GM12878 (cell line): ENCODE results near the gene RPL7A.

ENCODE experiments used
- GABPA ChIP-seq: IDR thresholded peaks from 2 replicates; pipeline ENCODE4 v1.6.1; 2014; ENCODE audit warnings: antibody characterized with exemption, low read depth, mild to moderate bottlenecking, inconsistent platforms
- HDAC2 ChIP-seq: fragments of 200-600 bp; sonication (generic); IDR thresholded peaks from 2 replicates; pipeline ENCODE4 v1.6.1; 2017
- RFX5 ChIP-seq: IDR thresholded peaks from 2 replicates; pipeline ENCODE4 v1.6.1; 2011; ENCODE audit warnings: low read depth, low read length, improper control_type of control experiment
- SIX5 ChIP-seq: IDR thresholded peaks from 2 replicates; pipeline ENCODE4 v1.6.1; 2011; ENCODE audit warnings: mild to moderate bottlenecking, low read depth, low read length, moderate library complexity; ENCODE audit not compliant: severe bottlenecking
- SP1 ChIP-seq: IDR thresholded peaks from one replicate; pipeline ENCODE4 v1.6.1; 2011; ENCODE audit warnings: low read depth, low read length
- TF ChIP-seq, protein P1 (sequence below): IDR thresholded peaks from 2 replicates; pipeline ENCODE4 v1.6.1; 2012; ENCODE audit warnings: mild to moderate bottlenecking, low read depth, low read length
- TF ChIP-seq, protein P2 (sequence below), 3 experiments: IDR thresholded peaks in 2 of 3; conservative IDR thresholded peaks in 1 of 3; 2 replicates each; pipeline ENCODE4 v1.5.1; 2011; ENCODE audit warnings: low read depth in 3 of 3, low read length in 3 of 3, mild to moderate bottlenecking in 3 of 3, control low read depth in 2 of 3, moderate library complexity in 2 of 3, inconsistent platforms in 1 of 3, mixed read lengths in 1 of 3; ENCODE audit not compliant: control insufficient read depth in 2 of 3, insufficient read depth in 1 of 3; ENCODE audit errors: extremely low read depth in 1 of 3
- TF ChIP-seq, protein P3 (sequence below): fragments of 150-350 bp; IDR thresholded peaks from 2 replicates; pipeline ENCODE4 v1.6.1; 2016; ENCODE audit warnings: low read depth, low read length
- TF ChIP-seq, protein P4 (sequence below): fragments of 450-650 bp; IDR thresholded peaks from 2 replicates; pipeline ENCODE4 v1.6.1; 2017; ENCODE audit warnings: mild to moderate bottlenecking

DNA sequence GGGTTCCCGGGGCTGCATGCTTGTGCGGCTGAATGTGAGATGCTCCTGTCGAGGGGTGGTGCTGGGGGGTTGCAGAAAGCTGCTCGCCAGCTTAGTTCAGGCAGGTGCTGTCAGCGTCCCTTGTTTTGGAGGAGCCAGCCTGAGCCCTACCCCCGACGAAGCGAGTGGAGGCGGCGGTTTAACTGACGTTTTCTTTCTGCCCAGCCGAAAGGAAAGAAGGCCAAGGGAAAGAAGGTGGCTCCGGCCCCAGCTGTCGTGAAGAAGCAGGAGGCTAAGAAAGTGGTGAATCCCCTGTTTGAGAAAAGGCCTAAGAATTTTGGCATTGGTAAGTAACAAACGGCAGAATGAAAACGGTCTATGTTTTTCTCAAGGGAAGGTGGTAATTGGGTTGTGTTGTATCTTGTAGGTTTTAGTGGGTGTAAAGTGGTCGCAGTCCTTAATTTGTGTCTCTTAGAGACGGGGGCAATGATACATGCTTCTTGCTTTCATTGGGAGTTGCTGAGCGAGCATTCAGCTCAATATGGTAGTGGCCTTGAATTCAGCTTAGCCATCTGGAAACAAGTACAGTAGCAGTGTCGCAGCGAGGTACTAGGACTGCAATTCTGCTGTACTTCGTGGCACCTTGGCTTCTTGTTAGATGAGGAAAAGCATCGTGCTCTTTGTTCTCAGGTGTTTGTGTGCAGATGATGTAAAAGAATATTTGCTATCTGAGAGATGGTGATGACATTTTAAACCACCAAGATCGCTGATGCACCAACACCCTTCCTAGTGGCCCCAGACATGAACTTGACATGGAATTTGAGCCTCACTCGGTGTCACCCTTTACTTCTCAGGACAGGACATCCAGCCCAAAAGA, 928 bp downstream of the RPL7A start:
- TF ChIP-seq, protein P1, sequence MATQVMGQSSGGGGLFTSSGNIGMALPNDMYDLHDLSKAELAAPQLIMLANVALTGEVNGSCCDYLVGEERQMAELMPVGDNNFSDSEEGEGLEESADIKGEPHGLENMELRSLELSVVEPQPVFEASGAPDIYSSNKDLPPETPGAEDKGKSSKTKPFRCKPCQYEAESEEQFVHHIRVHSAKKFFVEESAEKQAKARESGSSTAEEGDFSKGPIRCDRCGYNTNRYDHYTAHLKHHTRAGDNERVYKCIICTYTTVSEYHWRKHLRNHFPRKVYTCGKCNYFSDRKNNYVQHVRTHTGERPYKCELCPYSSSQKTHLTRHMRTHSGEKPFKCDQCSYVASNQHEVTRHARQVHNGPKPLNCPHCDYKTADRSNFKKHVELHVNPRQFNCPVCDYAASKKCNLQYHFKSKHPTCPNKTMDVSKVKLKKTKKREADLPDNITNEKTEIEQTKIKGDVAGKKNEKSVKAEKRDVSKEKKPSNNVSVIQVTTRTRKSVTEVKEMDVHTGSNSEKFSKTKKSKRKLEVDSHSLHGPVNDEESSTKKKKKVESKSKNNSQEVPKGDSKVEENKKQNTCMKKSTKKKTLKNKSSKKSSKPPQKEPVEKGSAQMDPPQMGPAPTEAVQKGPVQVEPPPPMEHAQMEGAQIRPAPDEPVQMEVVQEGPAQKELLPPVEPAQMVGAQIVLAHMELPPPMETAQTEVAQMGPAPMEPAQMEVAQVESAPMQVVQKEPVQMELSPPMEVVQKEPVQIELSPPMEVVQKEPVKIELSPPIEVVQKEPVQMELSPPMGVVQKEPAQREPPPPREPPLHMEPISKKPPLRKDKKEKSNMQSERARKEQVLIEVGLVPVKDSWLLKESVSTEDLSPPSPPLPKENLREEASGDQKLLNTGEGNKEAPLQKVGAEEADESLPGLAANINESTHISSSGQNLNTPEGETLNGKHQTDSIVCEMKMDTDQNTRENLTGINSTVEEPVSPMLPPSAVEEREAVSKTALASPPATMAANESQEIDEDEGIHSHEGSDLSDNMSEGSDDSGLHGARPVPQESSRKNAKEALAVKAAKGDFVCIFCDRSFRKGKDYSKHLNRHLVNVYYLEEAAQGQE: no peak
- TF ChIP-seq RFX5 (no peak), SIX5 (no peak), GABPA (no peak), SP1 (no peak), HDAC2 (no peak)
- TF ChIP-seq, protein P2, sequence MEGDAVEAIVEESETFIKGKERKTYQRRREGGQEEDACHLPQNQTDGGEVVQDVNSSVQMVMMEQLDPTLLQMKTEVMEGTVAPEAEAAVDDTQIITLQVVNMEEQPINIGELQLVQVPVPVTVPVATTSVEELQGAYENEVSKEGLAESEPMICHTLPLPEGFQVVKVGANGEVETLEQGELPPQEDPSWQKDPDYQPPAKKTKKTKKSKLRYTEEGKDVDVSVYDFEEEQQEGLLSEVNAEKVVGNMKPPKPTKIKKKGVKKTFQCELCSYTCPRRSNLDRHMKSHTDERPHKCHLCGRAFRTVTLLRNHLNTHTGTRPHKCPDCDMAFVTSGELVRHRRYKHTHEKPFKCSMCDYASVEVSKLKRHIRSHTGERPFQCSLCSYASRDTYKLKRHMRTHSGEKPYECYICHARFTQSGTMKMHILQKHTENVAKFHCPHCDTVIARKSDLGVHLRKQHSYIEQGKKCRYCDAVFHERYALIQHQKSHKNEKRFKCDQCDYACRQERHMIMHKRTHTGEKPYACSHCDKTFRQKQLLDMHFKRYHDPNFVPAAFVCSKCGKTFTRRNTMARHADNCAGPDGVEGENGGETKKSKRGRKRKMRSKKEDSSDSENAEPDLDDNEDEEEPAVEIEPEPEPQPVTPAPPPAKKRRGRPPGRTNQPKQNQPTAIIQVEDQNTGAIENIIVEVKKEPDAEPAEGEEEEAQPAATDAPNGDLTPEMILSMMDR (IDR thresholded peaks at IDR 0.05 in 2 of 3, conservative IDR thresholded peaks at IDR 0.05 in 1 of 3; ENCODE audit: control insufficient read depth in 2 of 3, extremely low read depth in 1 of 3, insufficient read depth in 1 of 3, low read depth in 3 of 3, low read length in 3 of 3): no peak
- TF ChIP-seq, protein P3, sequence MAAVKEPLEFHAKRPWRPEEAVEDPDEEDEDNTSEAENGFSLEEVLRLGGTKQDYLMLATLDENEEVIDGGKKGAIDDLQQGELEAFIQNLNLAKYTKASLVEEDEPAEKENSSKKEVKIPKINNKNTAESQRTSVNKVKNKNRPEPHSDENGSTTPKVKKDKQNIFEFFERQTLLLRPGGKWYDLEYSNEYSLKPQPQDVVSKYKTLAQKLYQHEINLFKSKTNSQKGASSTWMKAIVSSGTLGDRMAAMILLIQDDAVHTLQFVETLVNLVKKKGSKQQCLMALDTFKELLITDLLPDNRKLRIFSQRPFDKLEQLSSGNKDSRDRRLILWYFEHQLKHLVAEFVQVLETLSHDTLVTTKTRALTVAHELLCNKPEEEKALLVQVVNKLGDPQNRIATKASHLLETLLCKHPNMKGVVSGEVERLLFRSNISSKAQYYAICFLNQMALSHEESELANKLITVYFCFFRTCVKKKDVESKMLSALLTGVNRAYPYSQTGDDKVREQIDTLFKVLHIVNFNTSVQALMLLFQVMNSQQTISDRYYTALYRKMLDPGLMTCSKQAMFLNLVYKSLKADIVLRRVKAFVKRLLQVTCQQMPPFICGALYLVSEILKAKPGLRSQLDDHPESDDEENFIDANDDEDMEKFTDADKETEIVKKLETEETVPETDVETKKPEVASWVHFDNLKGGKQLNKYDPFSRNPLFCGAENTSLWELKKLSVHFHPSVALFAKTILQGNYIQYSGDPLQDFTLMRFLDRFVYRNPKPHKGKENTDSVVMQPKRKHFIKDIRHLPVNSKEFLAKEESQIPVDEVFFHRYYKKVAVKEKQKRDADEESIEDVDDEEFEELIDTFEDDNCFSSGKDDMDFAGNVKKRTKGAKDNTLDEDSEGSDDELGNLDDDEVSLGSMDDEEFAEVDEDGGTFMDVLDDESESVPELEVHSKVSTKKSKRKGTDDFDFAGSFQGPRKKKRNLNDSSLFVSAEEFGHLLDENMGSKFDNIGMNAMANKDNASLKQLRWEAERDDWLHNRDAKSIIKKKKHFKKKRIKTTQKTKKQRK: no peak
- TF ChIP-seq, protein P4, sequence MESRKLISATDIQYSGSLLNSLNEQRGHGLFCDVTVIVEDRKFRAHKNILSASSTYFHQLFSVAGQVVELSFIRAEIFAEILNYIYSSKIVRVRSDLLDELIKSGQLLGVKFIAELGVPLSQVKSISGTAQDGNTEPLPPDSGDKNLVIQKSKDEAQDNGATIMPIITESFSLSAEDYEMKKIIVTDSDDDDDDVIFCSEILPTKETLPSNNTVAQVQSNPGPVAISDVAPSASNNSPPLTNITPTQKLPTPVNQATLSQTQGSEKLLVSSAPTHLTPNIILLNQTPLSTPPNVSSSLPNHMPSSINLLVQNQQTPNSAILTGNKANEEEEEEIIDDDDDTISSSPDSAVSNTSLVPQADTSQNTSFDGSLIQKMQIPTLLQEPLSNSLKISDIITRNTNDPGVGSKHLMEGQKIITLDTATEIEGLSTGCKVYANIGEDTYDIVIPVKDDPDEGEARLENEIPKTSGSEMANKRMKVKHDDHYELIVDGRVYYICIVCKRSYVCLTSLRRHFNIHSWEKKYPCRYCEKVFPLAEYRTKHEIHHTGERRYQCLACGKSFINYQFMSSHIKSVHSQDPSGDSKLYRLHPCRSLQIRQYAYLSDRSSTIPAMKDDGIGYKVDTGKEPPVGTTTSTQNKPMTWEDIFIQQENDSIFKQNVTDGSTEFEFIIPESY: no peak
